Measurements from ENCODE around the gene ORMDL2. TPM values are rescaled to one million over a fixed set of nuclear protein-coding genes. Genes with fewer than 3 reads are reported as not detected.

The ORMDL2 gene
- total and polyA plus RNA-seq, 10 of the 15 experiments (the other 5 are each of a cell fraction or from before 2014, with no cell fraction given): 15.0 to 135 (median 33.9) TPM

DNA sequence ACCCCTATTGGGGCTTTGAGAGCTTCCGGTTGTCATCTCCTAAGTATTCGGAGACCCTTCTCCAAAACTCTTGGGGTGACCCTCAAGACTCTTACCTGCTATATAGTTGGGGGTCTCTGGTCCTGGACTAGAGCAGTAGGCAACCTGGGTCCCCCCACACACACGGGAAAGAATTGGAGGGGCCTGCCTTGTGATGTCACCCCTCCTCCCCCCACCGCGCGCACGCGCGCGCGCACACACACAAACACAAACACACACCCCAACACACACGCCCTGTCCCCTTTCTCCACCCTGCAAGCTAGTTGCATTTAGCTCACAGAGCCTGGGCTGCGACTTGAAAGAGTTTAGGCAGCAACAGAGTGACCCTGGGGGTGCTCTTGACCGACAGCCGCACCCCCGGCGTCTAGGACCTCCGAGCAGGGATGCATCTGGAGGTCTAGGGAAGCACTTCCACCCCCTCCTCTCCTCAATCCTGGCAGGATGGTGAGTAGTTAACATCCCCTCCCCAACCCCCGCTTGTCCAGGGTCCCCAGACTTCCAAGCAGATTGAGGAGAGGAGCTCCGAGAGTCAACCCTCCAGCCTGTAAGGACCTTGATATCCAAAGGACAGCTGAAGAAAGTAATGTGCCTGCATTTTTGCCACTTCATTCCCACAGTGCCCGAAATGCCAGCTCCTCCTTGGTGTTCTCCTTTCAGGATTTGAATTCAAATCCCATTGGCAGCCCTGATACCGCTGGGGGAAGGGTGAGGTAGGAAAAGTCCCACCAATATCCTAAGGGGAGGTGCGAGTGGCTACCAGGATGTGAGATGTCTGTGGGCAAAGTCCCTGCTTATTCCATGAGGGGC is 13.0 kb downstream of the ORMDL2 start (continued):
- TF ChIP-seq, protein P1, sequence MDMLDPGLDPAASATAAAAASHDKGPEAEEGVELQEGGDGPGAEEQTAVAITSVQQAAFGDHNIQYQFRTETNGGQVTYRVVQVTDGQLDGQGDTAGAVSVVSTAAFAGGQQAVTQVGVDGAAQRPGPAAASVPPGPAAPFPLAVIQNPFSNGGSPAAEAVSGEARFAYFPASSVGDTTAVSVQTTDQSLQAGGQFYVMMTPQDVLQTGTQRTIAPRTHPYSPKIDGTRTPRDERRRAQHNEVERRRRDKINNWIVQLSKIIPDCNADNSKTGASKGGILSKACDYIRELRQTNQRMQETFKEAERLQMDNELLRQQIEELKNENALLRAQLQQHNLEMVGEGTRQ (IDR thresholded peaks at IDR 0.05; ENCODE audit: borderline replicate concordance, low read depth, low read length): no peak
- TF ChIP-seq, protein P2, sequence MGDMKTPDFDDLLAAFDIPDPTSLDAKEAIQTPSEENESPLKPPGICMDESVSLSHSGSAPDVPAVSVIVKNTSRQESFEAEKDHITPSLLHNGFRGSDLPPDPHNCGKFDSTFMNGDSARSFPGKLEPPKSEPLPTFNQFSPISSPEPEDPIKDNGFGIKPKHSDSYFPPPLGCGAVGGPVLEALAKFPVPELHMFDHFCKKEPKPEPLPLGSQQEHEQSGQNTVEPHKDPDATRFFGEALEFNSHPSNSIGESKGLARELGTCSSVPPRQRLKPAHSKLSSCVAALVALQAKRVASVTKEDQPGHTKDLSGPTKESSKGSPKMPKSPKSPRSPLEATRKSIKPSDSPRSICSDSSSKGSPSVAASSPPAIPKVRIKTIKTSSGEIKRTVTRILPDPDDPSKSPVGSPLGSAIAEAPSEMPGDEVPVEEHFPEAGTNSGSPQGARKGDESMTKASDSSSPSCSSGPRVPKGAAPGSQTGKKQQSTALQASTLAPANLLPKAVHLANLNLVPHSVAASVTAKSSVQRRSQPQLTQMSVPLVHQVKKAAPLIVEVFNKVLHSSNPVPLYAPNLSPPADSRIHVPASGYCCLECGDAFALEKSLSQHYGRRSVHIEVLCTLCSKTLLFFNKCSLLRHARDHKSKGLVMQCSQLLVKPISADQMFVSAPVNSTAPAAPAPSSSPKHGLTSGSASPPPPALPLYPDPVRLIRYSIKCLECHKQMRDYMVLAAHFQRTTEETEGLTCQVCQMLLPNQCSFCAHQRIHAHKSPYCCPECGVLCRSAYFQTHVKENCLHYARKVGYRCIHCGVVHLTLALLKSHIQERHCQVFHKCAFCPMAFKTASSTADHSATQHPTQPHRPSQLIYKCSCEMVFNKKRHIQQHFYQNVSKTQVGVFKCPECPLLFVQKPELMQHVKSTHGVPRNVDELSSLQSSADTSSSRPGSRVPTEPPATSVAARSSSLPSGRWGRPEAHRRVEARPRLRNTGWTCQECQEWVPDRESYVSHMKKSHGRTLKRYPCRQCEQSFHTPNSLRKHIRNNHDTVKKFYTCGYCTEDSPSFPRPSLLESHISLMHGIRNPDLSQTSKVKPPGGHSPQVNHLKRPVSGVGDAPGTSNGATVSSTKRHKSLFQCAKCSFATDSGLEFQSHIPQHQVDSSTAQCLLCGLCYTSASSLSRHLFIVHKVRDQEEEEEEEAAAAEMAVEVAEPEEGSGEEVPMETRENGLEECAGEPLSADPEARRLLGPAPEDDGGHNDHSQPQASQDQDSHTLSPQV (IDR thresholded peaks at IDR 0.05): no peak
- TF ChIP-seq BHLHE40 (IDR thresholded peaks at IDR 0.05; ENCODE audit: borderline replicate concordance in 1 of 2, low read depth in 2 of 2, low read length in 1 of 2) (peak; percentile 89 to 91), NR2F1 (conservative IDR thresholded peaks at IDR 0.05) (no peak)
- TF ChIP-seq, protein P3, sequence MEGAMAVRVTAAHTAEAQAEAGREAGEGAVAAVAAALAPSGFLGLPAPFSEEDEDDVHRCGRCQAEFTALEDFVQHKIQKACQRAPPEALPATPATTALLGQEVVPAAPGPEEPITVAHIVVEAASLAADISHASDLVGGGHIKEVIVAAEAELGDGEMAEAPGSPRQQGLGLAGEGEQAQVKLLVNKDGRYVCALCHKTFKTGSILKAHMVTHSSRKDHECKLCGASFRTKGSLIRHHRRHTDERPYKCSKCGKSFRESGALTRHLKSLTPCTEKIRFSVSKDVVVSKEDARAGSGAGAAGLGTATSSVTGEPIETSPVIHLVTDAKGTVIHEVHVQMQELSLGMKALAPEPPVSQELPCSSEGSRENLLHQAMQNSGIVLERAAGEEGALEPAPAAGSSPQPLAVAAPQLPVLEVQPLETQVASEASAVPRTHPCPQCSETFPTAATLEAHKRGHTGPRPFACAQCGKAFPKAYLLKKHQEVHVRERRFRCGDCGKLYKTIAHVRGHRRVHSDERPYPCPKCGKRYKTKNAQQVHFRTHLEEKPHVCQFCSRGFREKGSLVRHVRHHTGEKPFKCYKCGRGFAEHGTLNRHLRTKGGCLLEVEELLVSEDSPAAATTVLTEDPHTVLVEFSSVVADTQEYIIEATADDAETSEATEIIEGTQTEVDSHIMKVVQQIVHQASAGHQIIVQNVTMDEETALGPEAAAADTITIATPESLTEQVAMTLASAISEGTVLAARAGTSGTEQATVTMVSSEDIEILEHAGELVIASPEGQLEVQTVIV (IDR thresholded peaks at IDR 0.05; ENCODE audit: borderline replicate concordance, partially characterized antibody): peak; percentile 8

All from GM12878 (cell line).